ENCODE results near the gene VKORC1L1.
A peak's percentile ranks its signal among the peaks of the same experiment; 100 is the strongest.
"Not testable (repeated sequence)": the region's sequence is repeated elsewhere in the genome, so short reads cannot be mapped to it uniquely, and the experiment has no call there.

VKORC1L1 gene

DNA sequence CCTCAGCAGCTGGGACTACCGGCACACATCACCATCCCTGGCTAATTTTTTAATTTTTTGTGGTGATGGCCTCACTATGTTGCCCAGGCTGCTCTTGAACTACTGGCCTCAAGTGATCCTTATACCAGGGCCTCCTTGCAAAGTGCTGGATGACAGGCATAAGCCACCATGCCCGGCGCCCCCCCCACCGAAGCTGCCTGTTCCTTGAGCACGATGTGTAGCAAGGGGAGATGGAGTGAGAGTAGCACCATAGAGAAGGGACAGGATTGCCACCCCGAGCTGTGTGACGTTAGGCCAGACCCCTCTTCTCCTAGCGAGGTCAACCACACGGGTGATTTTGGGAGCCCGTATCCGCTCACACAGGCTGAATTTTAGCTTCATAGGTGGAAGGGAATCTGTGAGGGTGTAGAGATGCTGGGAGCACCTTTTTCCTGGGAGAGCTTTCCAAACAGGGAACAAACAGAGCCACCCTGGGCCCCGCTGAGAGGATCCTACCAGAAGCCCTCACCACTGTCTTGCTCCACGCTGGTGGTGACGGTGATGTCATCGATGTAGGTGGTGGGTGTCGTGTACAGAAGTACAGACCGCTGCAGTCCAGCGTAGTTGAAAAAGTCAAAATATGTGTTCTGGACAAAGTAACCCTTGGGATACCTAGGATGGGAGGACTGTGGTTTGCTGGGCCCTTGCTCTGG is 106.2 kb downstream of the VKORC1L1 start:
- no peak for DNase-seq (ENCODE audit: low spot score)

DNA sequence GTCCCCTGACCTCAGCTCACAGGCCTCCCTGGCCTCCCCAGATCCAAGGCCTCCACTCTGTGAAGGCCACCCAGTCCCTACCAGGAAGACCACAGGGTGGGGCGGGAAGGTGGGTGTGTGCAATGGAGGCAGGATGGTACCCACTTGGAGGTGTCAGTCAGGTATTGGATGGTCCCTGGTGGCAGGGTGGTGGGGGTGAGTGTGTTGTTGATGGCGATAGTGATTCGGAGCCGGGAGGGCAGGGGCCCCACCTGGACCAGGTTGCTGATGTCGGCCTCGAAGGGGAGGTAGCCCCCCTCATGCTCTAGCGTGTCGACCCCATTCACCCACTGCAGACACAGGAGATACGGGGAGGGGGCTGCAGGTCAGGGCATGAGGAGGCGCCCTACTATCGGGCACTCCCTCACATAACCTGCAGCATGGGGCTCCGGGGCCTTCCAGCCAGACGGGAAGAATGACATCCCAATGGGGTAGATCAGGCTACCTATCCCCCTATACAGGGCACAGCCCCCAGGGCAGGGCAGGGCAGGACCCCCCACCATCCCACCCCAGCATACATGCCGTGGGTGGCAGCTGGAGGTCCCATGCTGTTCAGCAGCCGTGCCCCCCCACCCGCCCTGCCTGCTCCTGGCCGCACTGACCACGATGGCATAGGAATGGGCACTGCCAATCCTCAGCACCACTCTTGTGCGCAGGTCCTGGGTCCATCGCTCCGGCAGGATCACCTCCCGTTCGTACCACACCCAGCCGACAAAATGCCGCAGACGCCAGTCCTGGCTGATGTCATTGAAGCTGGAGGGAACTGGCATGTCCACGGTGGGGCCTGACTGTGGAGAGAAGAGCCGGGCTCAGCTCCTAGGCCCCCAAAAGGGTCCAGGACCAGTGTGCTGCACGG is 107.0 kb downstream of the VKORC1L1 start:
- no peak for DNase-seq (ENCODE audit: low spot score)

DNA sequence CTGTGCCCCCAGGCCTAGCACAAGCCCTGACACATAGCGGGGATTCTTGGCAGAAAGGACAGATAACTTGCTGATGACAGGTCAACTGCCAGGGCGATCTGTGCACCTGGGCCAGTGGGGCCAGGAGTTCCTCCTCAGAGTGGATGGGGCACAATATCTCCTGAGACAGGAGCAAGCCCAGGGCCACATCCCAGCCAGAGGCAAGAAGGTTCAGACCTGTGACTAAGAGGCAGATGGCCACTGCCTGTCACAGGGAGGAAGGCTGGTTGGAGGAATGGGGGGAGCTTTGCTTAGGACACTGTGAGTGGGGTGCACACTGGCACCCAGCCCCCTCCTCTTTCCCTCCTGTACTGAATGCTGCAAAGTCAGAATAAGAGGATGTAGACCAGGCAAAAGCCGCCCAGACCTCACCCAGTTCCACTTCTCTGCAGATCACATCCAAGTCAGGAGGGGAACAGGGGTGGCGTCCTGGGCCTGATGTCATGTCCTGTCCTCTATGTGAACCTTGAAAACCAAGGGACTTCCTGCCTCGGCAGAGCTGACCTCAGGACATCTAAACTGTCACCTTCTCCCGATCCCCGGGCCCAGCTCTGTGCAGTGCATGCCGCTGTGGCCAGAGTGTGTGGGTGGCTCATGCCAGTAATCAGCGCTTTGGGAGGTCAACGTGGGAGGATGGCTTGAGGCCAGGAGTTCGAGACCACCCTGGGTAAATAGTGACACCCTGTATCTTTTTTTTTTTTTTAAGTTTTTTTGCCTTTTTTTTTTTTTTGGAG is 107.8 kb downstream of the VKORC1L1 start:
- DNase-seq (ENCODE audit: low spot score) = no peak

DNA sequence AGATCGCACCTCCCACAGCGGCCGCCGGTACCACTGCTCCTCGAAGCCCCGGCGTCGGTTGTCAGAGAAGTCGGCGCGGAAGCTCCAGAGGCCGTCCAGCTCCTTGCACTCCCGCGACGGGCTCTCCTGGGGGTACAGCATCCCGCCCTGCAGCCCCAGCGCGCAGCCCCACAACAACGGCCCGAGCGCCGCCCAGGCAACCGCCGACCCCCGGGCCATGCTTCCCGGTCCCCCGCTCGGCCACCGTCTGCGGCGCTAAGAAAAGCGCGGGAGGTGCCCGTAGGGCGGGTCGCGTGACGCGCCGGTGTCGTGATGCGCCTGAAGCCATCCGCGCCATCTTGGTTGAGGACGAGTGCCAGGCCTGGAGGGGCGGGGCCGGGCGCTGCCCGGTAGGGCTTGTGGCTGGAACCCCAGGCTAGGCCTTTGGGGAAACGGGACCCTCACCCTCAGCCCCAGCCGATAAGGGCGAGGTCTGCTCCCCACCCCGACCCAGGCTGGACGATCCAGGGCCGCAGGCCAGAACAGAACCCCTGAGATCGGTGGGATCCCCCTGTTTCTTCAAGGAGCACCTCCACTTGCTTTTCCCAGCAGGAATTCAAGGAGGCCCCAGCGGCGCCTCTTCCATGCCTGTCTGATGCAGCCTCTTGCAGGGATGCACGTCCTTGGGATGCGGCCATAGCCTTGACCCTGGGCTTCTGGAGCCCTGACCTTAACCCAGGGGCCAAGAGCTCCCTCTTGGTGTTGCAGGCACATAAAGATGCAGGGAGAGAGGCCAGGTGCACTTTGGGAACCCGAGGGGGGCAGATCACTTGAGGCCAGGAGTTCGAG is 109.3 kb downstream of the VKORC1L1 start, which contains the start of gene GUSB:
Gene GUSB, minus strand, starts transcription at position 249 of the 828 bp plus-strand sequence. Its CDS starts 30 bp downstream, at position 219.
- peak; percentile 95 for DNase-seq (ENCODE audit: low spot score)

DNA sequence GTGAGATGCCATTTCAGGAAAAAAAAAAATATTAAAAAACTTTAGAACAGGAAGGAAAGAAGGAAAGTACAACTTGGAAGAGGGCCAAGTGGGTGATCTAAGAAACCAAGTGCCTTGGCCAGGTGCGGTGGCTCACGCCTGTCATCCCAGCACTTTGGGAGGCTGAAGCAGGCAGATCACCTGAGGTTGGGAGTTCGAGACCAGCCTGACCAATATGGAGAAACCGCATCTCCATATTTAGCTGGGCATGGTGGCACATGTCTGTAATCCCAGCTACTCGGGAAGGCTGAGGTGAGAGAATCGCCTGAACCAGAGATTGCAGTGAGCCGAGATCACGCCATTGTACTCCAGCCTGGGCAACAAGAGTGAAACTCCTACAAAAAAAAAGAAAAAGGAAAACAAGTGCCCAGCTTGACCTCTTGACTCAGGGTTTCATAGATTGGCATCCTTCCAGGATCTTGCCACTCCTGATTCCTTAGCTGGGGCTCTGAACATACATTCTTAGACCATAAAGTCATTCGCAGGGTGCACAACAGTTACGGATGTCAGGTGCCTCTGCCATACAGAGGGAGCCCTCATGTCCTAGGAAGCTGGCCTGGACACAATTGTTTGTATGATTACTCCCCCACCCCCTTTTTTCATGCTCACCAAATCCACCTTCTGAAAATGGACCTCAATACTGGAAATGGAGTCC is 111.2 kb downstream of the VKORC1L1 start:
- DNase-seq (ENCODE audit: low spot score) = peak; percentile 83

DNA sequence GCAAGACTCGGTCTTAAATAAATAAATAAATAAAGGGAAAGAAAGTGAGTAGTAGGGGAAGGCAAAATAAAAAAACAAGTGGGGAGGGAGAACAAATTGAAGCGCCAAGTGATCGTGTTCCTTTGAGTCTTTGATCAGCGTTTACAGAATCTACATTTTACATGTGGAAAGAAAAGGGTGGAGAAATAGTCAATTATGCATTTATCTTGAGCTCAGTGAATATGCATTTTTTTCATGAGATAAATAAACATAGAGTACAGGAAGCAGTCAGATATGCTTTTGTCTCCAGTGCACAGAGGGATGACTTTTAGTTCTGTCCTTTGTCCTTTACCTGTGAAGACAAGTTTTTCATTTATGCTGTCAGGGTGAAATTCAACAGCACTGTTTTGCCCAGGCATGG is 115.2 kb downstream of the VKORC1L1 start:
- no peak for DNase-seq (ENCODE audit: low spot score)

DNA sequence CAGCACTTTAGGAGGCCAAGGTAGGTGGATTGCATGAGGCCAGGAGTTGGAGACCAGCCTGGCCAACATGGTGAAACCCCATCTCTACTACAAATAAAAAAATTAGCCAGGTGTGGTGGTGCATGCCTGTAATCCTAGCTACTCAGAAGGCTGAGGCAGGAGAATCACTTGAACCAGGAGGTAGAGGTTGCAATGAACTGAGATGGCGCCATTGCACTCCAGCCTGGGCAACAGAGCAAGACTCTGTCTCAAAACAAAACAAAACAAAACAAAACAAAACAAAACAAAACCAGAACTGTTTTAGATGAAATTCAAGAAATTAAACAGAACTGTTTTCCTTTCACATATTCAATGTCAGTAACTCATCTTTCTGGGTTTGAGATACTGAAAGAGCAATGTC is 115.6 kb downstream of the VKORC1L1 start:
- DNase-seq (ENCODE audit: low spot score) = not testable (repeated sequence)

DNA sequence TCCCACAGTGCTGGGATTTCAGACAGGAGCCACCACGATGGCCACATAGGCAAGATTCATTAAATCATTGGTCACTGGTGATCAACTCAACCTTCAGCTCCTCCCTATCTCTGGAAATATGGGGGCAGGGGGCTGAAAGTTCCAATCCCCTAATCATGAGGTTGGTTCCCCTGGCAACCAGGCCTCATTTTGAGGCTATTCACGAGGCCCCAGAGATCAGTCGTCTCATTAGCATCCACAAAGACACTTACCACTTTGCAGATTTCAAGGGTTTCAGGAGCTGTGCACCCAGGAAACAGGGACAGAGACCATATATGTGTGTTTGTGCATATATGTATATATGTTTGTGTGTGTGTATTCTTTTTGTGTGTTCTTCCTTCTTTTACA is 116.8 kb downstream of the VKORC1L1 start:
- no peak for DNase-seq (ENCODE audit: low spot score)

DNA sequence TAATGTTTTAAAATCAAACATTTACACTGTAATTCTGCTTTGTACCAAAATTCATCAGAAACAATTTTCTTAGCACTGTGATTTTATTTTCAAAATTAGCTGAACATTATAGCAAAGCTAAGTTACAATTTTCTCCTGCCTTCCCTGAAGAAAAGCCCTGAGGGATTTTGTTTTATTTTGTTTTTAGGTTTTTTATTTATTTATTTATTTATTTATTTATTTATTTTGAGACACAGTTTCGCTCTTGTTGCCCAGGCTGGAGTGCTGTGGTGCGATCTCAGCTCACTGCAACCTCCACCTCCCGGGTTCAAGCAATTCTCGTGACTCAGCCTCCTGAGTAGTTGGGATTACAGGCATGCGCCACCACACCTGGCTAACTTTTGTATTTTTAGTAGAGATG is 119.0 kb downstream of the VKORC1L1 start:
- not testable (repeated sequence) for DNase-seq (ENCODE audit: low spot score)

DNA sequence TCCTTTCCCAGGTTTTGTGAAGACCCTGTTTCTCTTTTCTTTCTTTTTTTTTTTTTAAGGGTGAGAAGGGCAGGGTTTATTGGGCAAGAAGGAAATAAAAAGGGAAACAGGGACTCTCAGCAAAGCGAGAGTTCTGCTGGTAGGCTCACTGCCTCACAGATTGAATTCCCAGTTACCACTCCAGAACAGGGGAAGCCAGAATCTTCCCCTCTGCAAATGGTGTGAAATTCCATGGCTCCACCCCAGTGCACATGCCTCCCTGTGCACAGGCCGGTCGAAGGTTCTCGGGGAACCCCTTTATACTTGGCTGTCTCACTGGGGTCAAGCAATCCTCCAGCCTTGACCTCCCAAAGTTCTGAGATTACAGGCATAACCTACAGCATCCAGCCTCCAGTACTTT is 119.7 kb downstream of the VKORC1L1 start:
- no peak for DNase-seq (ENCODE audit: low spot score)

DNA sequence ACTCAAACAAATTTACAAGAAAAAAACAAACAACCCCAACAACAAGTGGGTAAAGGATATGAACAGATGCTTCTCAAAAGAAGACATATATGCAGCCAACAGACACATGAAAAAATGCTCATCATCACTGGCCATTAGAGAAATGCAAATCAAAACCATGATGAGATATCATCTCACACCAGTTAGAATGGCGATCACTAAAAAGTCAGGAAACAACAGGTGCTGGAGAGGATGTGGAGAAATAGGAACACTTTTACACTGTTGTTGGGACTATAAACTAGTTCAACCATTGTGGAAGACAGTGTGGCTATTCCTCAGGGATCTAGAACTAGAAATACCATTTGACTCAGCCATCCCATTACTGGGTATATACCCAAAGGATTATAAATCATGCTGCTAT is 122.1 kb downstream of the VKORC1L1 start:
- not testable (repeated sequence) for DNase-seq (ENCODE audit: low spot score)

DNA sequence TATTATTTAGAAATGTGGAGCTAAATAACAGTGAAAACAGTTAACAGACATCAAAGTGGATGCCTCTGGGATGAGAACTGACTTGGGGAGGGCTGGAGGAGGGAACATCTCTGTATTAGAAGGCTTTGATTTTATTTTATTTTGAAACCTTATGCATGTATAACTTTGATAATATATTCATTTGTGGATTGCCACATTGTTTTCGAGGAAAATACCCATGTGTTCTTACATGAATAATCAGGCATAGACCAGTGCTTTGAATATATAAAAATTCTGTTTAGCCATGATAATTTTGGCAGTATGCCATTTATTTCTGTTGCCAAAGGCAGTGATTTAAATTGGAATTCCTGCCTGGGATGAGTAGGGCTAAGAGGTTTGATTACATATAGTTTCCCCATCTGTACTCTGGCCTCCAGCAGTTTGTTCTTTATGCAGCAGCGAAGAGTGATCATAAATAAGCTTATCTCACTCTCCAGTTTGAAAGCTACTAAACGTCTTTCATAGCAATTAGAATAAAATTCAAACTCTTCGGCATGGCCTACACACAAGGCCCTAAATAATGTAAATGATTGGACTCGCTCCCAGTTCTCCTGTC is 128.0 kb downstream of the VKORC1L1 start:
- not testable (repeated sequence) for DNase-seq (ENCODE audit: low spot score)

DNA sequence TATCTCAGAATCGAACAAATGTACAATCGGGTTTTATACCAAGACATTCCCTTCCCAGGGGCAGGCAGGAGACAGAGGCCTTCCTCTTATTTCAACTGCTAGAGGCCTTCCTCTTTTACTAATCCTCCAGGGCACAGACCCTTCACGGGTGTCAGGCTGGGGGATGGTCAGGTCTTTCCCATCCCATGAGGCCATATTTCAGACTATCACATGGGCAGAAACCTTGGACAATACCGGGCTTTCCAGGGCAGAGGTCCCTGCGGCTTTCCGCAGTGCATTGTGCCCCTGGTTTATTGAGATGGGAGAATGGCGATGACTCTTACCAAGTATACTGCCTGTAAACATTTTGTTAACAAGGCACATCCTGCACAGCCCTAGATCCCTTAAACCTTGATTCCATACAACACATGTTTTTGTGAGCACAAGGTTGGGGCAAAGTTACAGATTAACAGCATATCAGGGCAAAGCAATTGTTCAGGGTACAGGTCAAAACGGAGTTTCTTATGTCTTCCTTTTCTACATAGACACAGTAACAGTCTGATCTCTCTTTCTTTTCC is 132.3 kb downstream of the VKORC1L1 start:
- not testable (repeated sequence) for DNase-seq (ENCODE audit: low spot score)

DNA sequence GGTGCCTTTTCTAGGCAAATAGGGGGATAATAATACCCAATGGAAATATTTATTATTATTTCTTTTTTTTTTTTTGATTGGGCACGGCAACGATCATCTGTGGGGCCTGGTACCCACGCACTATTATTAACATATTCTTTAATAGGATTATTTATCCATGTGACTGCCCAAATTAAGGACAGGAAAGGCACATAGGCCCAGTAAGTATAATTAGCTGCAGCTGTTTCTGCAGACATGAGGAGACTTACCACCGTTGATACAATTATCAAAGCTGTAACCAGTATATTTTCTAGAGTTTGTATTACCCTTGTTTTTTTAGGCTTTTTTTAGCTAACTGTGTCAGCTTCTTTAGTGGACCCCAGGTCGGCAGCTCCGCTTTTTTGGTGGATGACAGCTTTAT is 134.4 kb downstream of the VKORC1L1 start:
- DNase-seq (ENCODE audit: low spot score) = no peak

Data from LoVo (cell line).